ENCODE measurements around the gene HIPK4.

Gene HIPK4

GRCh38 chr19:40365613-40366401 is 24.2 kb downstream of the HIPK4 start:
- peak in 1 of 2 experiments; percentile 22 for DNase-seq

GRCh38 chr19:40365010-40365409 is 25.0 kb downstream of the HIPK4 start:
- no peak for DNase-seq

- no peak for DNase-seq
These were observed 26.9 kb downstream of the HIPK4 start for GRCh38 chr19:40363069-40363468.

- DNase-seq = no peak
These were observed 27.8 kb downstream of the HIPK4 start for GRCh38 chr19:40362160-40362559.

GRCh38 chr19:40360708-40361241 is 29.2 kb downstream of the HIPK4 start:
- no peak for DNase-seq

- no peak for DNase-seq
These were observed 29.8 kb downstream of the HIPK4 start for GRCh38 chr19:40360020-40360707.

GRCh38 chr19:40358773-40359172 is 31.2 kb downstream of the HIPK4 start:
- no peak for DNase-seq

- DNase-seq = no peak
These were observed 32.3 kb downstream of the HIPK4 start for GRCh38 chr19:40357640-40358039.

GRCh38 chr19:40356681-40357595 is 33.0 kb downstream of the HIPK4 start:
- no peak for DNase-seq

GRCh38 chr19:40355975-40356680 is 33.9 kb downstream of the HIPK4 start:
- DNase-seq = no peak

GRCh38 chr19:40348961-40349507 is 40.9 kb downstream of the HIPK4 start:
- peak in 1 of 2 experiments; percentile 40 for DNase-seq

- DNase-seq = peak; percentile 89 to 97
These were observed 41.7 kb downstream of the HIPK4 start, which contains the start of the genes C19orf47 and PLD3 for GRCh38 chr19:40348125-40348913. TSS of gene C19orf47 (minus strand) at chr19:40348397. CDS start at chr19:40341857, 6,540 bp downstream. TSS of gene PLD3 (plus strand) at chr19:40348695. CDS start at chr19:40366484, 17,789 bp downstream.

GRCh38 chr19:40344422-40344821 is 45.6 kb downstream of the HIPK4 start:
- DNase-seq = no peak

GRCh38 chr19:40342644-40343311 is 47.2 kb downstream of the HIPK4 start:
- DNase-seq = no peak

GRCh38 chr19:40341601-40342482 is 48.1 kb downstream of the HIPK4 start:
- no peak for DNase-seq

- no peak for DNase-seq
These were observed 50.8 kb downstream of the HIPK4 start for GRCh38 chr19:40339018-40339728.

- no peak for DNase-seq
These were observed 52.4 kb downstream of the HIPK4 start for GRCh38 chr19:40337594-40337993.

- no peak for DNase-seq
These were observed 52.9 kb downstream of the HIPK4 start for GRCh38 chr19:40337107-40337506.

GRCh38 chr19:40336601-40336900 is 53.4 kb downstream of the HIPK4 start:
- no peak for DNase-seq

Data from cerebellar nuclear complex (tissue), 1 donor.